Measurements from ENCODE around the gene PPFIA1.
"Not testable (repeated sequence)": the region's sequence is repeated elsewhere in the genome, so short reads cannot be mapped to it uniquely, and the experiment has no call there.

The PPFIA1 gene

GRCh38 chr11:70282012-70282411 lies 11.5 kb downstream of the PPFIA1 start:
- no peak for DNase-seq (ENCODE audit: extremely low read depth, low read depth)
- TF ChIP-seq CTCF (IDR thresholded peaks at IDR 0.05; ENCODE audit: low read depth, low read length): no peak

GRCh38 chr11:70288721-70289120 lies 18.2 kb downstream of the PPFIA1 start:
- no peak for TF ChIP-seq CTCF (IDR thresholded peaks at IDR 0.05; ENCODE audit: low read depth, low read length)
- DNase-seq (ENCODE audit: extremely low read depth, low read depth): no peak

- no peak for DNase-seq (ENCODE audit: extremely low read depth, low read depth)
- no peak for TF ChIP-seq CTCF (IDR thresholded peaks at IDR 0.05; ENCODE audit: low read depth, low read length)
Measured at GRCh38 chr11:70289582-70289981, 19.1 kb downstream of the PPFIA1 start.

- DNase-seq (ENCODE audit: extremely low read depth, low read depth): no peak
- no peak for TF ChIP-seq CTCF (IDR thresholded peaks at IDR 0.05; ENCODE audit: low read depth, low read length)
Measured at GRCh38 chr11:70290361-70291065, 20.0 kb downstream of the PPFIA1 start.

GRCh38 chr11:70292166-70292565 lies 21.7 kb downstream of the PPFIA1 start:
- no peak for DNase-seq (ENCODE audit: extremely low read depth, low read depth)
- no peak for TF ChIP-seq CTCF (IDR thresholded peaks at IDR 0.05; ENCODE audit: low read depth, low read length)

- TF ChIP-seq CTCF (IDR thresholded peaks at IDR 0.05; ENCODE audit: low read depth, low read length): no peak
- no peak for DNase-seq (ENCODE audit: extremely low read depth, low read depth)
Measured at GRCh38 chr11:70292863-70293262, 22.4 kb downstream of the PPFIA1 start.

GRCh38 chr11:70295166-70295565 lies 24.7 kb downstream of the PPFIA1 start:
- DNase-seq (ENCODE audit: extremely low read depth, low read depth): not testable (repeated sequence)

- no peak for DNase-seq (ENCODE audit: extremely low read depth, low read depth)
- TF ChIP-seq CTCF (IDR thresholded peaks at IDR 0.05; ENCODE audit: low read depth, low read length): no peak
Measured at GRCh38 chr11:70296681-70297080, 26.2 kb downstream of the PPFIA1 start.
